ENCODE results near the gene GFAP.

GFAP gene

GRCh38 chr17:44875761-44876160 lies 39.5 kb downstream of the GFAP start:
- no peak for TF ChIP-seq EZH2phosphoT487 (IDR thresholded peaks at IDR 0.05; ENCODE audit: borderline replicate concordance)
- TF ChIP-seq CTCF (conservative IDR thresholded peaks at IDR 0.05; ENCODE audit: low read length), result no peak
- Histone ChIP-seq H3K9me3 (ENCODE audit: insufficient read depth, low read depth, low read length) (no peaks in the 10 kb centered on the region), H3K27me3 (ENCODE audit: insufficient read depth, low read length, poor library complexity, severe bottlenecking) (no peaks in the 10 kb centered on the region), H3K4me1 (ENCODE audit: insufficient read depth, low read length, poor library complexity, severe bottlenecking) (no peaks in the 10 kb centered on the region), H3K4me3 (ENCODE audit: low read length, poor library complexity, severe bottlenecking) (no peak overlapping the region), H3K9ac (ENCODE audit: low read depth, low read length, poor library complexity, severe bottlenecking) (no peak overlapping the region), H3K9me2 (replicated peaks; ENCODE audit: low read depth, low read length) (no peaks in the 10 kb centered on the region), H2AFZ (ENCODE audit: low read length) (no peak overlapping the region), H4K20me1 (ENCODE audit: insufficient read depth, low read length, poor library complexity, severe bottlenecking) (peaks cover 3% of the 10 kb centered on the region), H3K4me2 (ENCODE audit: low read depth, low read length, poor library complexity, severe bottlenecking) (no peak overlapping the region), H3K79me2 (ENCODE audit: insufficient read depth, low read length) (no peaks in the 10 kb centered on the region), H3F3A (ENCODE audit: low read depth) (no peaks in the 10 kb centered on the region), H3K36me3 (ENCODE audit: insufficient read depth, low read length) (peaks cover 78% of the 10 kb centered on the region)

- TF ChIP-seq EZH2phosphoT487 (IDR thresholded peaks at IDR 0.05; ENCODE audit: borderline replicate concordance) (no peak), CTCF (conservative IDR thresholded peaks at IDR 0.05; ENCODE audit: low read length) (no peak)
- Histone ChIP-seq H3K79me2 (ENCODE audit: insufficient read depth, low read length) (no peaks in the 10 kb centered on the region), H3F3A (ENCODE audit: low read depth) (no peaks in the 10 kb centered on the region), H2AFZ (ENCODE audit: low read length) (no peak overlapping the region), H3K9ac (ENCODE audit: low read depth, low read length, poor library complexity, severe bottlenecking) (no peak overlapping the region), H3K4me2 (ENCODE audit: low read depth, low read length, poor library complexity, severe bottlenecking) (no peak overlapping the region), H3K9me2 (replicated peaks; ENCODE audit: low read depth, low read length) (no peaks in the 10 kb centered on the region), H3K36me3 (ENCODE audit: insufficient read depth, low read length) (peaks cover 80% of the 10 kb centered on the region), H3K4me3 (ENCODE audit: low read length, poor library complexity, severe bottlenecking) (no peak overlapping the region), H3K27me3 (ENCODE audit: insufficient read depth, low read length, poor library complexity, severe bottlenecking) (no peaks in the 10 kb centered on the region), H3K9me3 (ENCODE audit: insufficient read depth, low read depth, low read length) (no peaks in the 10 kb centered on the region), H4K20me1 (ENCODE audit: insufficient read depth, low read length, poor library complexity, severe bottlenecking) (no peaks in the 10 kb centered on the region), H3K4me1 (ENCODE audit: insufficient read depth, low read length, poor library complexity, severe bottlenecking) (no peaks in the 10 kb centered on the region)
These were observed 43.0 kb downstream of the GFAP start for GRCh38 chr17:44872131-44872768.

GRCh38 chr17:44871556-44871955 lies 43.7 kb downstream of the GFAP start:
- no peaks in the 10 kb centered on the region for H3K9me2 ChIP-seq (replicated peaks; ENCODE audit: low read depth, low read length)
- H2AFZ ChIP-seq (ENCODE audit: low read length), result no peak overlapping the region
- no peaks in the 10 kb centered on the region for H3K4me1 ChIP-seq (ENCODE audit: insufficient read depth, low read length, poor library complexity, severe bottlenecking)
- H3K9me3 ChIP-seq (ENCODE audit: insufficient read depth, low read depth, low read length), result no peaks in the 10 kb centered on the region
- TF ChIP-seq CTCF (conservative IDR thresholded peaks at IDR 0.05; ENCODE audit: low read length) (no peak), EZH2phosphoT487 (IDR thresholded peaks at IDR 0.05; ENCODE audit: borderline replicate concordance) (no peak)
- H3K9ac ChIP-seq (ENCODE audit: low read depth, low read length, poor library complexity, severe bottlenecking), result no peak overlapping the region
- no peaks in the 10 kb centered on the region for H3K27me3 ChIP-seq (ENCODE audit: insufficient read depth, low read length, poor library complexity, severe bottlenecking)
- no peaks in the 10 kb centered on the region for H3K79me2 ChIP-seq (ENCODE audit: insufficient read depth, low read length)
- no peaks in the 10 kb centered on the region for H3F3A ChIP-seq (ENCODE audit: low read depth)
- no peak overlapping the region for H3K4me3 ChIP-seq (ENCODE audit: low read length, poor library complexity, severe bottlenecking)
- H4K20me1 ChIP-seq (ENCODE audit: insufficient read depth, low read length, poor library complexity, severe bottlenecking), result no peaks in the 10 kb centered on the region
- peaks cover 82% of the 10 kb centered on the region for H3K36me3 ChIP-seq (ENCODE audit: insufficient read depth, low read length)
- no peak overlapping the region for H3K4me2 ChIP-seq (ENCODE audit: low read depth, low read length, poor library complexity, severe bottlenecking)

Data from Loucy (cell line).